ENCODE measurements around the gene NEDD8. TPM values are rescaled to one million over a fixed set of nuclear protein-coding genes. Genes with fewer than 3 reads are reported as not detected.

The NEDD8 gene
- total RNA-seq, 1 experiment from 2014 or later = 195 TPM

DNA sequence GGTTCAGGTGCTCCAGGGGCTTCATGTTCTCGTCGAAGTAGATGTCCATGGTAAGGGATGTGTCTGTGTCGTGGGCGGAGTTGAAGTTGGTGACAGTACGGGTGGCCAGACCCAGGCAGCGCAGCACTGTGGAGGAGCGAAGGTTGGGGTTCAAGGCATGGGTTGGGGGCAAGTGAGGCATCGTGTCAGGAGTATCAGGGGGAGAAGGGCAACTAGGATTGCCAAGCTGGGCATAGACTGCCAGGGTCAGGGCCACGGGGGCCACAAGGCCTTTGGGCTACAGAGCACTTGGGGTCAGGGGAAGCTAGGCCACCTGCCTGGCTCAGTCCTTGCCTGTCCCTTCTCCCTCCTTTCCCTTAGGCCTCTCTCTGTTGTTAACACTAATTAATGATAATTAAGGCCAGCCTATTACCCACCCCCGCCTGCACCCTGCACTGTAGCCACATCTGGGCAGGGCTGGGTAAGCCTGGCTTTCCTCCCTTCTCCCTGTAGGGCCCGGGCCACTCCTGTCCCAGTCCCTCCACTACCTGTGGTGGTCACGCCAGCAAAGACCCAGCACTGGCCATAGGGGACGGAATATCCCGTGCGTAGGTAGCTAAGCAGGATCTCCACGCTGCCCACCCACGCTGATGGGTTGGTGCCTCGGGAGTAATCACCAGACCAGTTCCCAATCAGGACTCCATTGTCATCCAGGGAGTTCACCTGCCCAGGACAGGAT lies 26.5 kb upstream of the NEDD8 start:
- Histone ChIP-seq H3K27me3 (ENCODE audit: control insufficient read depth, insufficient read depth, low read length) (no peaks in the 10 kb centered on the region), H3K36me3 (replicated peaks; ENCODE audit: control insufficient read depth, insufficient read depth, low read length) (no peaks in the 10 kb centered on the region), H3K4me3 (ENCODE audit: insufficient read depth, low read depth, low read length) (no peak overlapping the region)
- DNase-seq = no peak

DNA sequence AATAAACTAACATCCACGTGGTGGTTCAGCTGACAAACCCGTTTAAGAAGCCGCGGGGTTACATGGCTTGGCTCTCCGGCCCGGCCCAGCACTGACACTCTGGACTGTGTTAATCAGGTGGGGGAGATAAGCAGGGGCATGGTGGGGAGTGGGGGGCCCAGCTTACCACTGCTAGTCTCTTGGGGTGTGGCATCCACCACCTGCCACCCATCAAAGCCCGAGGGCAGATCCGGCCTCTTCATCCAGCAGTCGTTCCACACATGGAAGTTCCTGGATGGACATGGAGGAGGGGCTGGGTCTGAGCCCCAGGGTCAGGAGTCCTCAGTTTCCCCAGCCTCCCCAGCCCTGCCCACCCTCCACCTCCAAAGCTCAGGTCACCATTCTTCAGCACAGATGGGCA lies 26.0 kb upstream of the NEDD8 start:
- no peak for DNase-seq
- H3K36me3 ChIP-seq (replicated peaks; ENCODE audit: control insufficient read depth, insufficient read depth, low read length) = no peaks in the 10 kb centered on the region
- H3K27me3 ChIP-seq (ENCODE audit: control insufficient read depth, insufficient read depth, low read length) = no peaks in the 10 kb centered on the region
- no peak overlapping the region for H3K4me3 ChIP-seq (ENCODE audit: insufficient read depth, low read depth, low read length)

DNA sequence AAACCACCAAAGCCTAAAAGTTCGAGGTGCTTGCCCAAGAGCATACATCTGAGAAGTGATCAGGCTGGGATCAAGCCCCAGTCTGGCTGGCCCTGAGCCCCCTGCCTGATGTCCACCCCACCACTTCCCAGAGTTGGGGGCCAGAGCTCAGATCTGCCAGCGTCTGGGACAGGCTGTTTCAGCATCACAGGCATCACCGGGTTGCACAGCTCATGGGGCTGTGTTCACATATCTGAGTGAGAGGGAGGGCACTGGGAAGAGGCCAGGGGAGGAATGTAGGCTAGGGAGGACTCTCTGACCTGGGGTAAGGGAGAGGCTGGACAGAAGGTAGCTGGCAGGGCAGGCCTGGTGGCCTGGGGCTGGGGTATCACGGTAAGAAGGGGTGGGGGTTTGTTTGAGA lies 24.8 kb upstream of the NEDD8 start:
- no peaks in the 10 kb centered on the region for H3K27me3 ChIP-seq (ENCODE audit: control insufficient read depth, insufficient read depth, low read length)
- DNase-seq = no peak
- H3K36me3 ChIP-seq (replicated peaks; ENCODE audit: control insufficient read depth, insufficient read depth, low read length) = no peaks in the 10 kb centered on the region
- no peak overlapping the region for H3K4me3 ChIP-seq (ENCODE audit: insufficient read depth, low read depth, low read length)

DNA sequence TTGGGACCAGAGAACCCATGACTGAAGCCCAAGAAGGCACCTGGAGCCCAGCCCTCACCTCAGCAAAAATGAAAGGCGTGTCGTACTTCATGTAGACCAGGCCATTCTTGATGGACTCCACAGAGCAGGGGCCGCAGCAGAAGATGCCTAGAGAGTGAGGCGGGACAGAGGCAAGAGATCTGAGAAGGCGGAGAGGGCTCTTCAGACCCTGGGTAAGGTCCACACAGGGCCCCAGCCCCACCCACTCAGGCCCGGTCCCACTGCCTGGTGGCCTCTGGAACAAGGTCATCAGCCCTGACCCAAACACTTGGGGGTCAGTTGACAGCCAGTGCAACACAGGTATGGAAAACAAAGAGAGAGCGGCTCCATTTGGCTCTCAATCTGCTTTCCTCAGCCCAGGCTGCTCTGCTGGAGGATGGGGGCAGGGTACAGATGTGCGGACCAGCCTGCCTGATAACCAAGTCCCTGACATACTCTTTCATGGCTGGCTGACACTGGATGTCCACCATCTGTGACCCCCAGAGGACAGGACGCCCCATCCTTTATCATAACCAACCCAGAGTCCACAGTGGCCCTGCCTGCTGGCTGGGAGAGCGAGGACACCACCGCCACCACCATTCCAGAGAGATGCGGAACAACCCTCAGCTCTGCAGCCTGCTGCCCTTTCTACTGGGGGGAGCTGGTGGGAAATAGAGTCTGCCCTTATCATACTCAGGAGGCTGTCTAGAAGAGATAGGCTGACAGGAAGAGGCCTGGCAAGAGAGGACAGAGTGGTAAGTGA lies 24.0 kb upstream of the NEDD8 start:
- H3K27me3 ChIP-seq (ENCODE audit: control insufficient read depth, insufficient read depth, low read length) = no peaks in the 10 kb centered on the region
- no peak overlapping the region for H3K4me3 ChIP-seq (ENCODE audit: insufficient read depth, low read depth, low read length)
- no peak for DNase-seq
- no peaks in the 10 kb centered on the region for H3K36me3 ChIP-seq (replicated peaks; ENCODE audit: control insufficient read depth, insufficient read depth, low read length)

DNA sequence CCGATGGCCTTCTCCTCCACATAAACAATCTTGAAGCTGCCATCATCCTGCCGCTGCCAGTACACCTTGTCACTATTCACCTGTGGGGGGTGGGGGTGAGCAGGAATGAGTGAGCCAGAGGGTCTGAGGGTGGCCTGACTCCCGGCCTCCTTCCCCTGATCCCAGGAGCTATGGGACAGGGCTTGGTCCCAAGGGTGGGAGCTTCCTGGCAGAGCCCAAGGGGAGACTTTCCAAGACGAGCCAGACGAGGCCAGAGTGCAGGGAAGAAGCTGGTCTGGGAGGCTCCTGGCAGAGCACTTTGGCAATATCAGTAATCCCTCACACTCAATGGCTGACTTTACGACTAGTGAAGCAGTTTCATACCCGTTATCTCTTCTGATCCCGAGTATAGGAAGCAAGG lies 23.3 kb upstream of the NEDD8 start:
- Histone ChIP-seq H3K36me3 (replicated peaks; ENCODE audit: control insufficient read depth, insufficient read depth, low read length) (no peaks in the 10 kb centered on the region), H3K27me3 (ENCODE audit: control insufficient read depth, insufficient read depth, low read length) (no peaks in the 10 kb centered on the region), H3K4me3 (ENCODE audit: insufficient read depth, low read depth, low read length) (no peak overlapping the region)
- DNase-seq = no peak

DNA sequence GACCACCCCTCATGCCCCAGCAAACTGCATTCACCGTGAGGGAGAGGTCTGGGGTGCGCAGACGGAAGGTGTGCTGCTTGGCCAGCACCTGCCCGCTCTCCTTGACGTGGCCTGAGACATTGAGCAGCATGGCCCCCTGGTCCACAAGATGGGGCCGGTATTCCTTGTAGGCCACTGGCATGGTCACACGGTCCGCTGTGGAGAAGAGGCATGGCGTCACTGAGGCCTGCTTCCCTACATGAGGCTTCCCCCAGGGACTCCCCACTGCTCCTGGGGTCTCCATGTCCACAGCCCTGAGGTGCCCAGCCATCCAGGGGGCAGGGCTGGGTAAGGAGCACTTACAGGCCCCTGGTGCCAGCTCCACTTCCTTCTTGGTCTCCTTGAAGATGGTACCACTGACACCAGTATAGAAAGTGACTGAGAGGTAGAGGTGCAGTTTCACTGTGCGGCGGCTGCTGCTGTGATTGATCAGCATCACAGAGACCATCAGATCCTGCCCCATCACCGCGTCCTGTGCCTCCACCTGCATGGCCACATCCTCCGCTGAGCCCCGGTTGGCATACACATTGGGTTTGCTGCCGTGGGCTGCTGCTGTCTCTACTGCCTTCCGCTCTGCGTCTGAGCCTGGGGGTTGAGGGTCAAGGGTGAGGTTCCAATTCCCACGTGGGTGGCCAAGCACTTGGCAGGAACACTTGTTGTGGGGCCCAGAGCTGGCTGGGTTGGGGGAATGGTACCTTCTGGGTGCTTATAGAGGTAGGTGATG lies 22.6 kb upstream of the NEDD8 start:
- H3K4me3 ChIP-seq (ENCODE audit: insufficient read depth, low read depth, low read length) = no peak overlapping the region
- H3K27me3 ChIP-seq (ENCODE audit: control insufficient read depth, insufficient read depth, low read length) = no peaks in the 10 kb centered on the region
- DNase-seq = no peak
- no peaks in the 10 kb centered on the region for H3K36me3 ChIP-seq (replicated peaks; ENCODE audit: control insufficient read depth, insufficient read depth, low read length)

DNA sequence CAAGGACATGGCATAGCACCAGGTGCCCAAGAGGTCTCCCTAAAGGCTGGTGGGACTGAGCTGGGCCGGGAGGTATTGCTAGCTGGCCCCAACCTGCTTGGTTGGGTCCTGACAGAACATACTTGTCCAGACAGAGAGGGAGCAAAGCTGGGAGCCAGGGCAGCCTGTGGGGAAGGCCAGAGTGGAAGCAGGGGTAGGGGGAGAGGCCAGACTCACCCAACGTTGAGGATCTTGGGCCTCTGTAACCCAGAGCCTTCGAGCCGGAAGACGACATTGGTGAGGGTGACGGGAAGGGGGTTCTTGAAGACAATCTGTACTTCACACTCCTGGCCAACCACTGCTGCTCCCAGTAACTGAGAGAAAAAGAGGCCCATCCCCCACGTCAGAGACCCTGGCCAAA lies 21.8 kb upstream of the NEDD8 start:
- peak; percentile 16 for DNase-seq
- Histone ChIP-seq H3K4me3 (ENCODE audit: insufficient read depth, low read depth, low read length) (no peak overlapping the region), H3K36me3 (replicated peaks; ENCODE audit: control insufficient read depth, insufficient read depth, low read length) (no peaks in the 10 kb centered on the region), H3K27me3 (ENCODE audit: control insufficient read depth, insufficient read depth, low read length) (no peaks in the 10 kb centered on the region)

DNA sequence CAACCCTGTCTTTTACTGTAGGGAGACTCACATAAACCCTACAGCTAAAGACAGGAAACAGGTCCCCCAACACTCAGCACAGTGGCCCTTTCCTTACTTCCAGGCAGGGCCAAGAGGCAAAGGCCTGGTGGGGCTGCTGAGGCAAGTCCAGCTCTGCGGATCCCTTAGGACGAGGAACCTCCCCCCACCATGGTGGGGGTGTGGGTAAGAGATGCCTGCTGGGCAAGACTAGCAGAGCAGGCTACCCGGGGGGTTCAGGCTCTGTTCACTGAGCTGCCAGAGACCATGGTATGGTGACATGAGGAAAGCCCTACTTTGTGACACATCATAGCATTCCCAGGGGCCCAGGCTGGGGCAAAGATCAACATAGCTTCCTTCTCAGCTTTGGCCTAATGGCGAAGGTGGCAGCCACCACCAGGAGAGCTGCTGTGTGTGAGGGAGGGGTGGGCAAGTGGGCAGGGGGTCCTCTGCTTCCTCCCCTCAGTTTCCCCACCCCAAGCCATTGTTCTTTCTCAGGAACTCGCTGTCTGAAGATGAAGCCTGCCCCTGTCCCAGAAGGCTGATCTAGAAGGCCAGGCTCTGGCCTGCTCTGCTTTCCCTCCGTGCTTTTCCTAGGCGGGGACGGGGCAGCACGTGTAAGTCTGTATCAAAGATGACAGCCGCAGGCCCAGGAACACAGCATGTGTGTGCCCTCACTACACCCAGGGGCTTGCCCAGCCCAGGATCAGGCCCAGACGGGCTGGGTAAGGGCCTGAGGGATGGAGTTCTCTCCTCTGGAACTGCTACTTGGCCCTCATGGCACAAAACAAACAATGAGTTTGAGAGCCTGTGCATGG lies 20.3 kb upstream of the NEDD8 start:
- Histone ChIP-seq H3K27me3 (ENCODE audit: control insufficient read depth, insufficient read depth, low read length) (no peaks in the 10 kb centered on the region; the same call in 1 of the 2 replicates), H3K36me3 (replicated peaks; ENCODE audit: control insufficient read depth, insufficient read depth, low read length) (no peaks in the 10 kb centered on the region), H3K4me3 (ENCODE audit: insufficient read depth, low read depth, low read length) (no peak overlapping the region)
- peak; percentile 24 for DNase-seq

DNA sequence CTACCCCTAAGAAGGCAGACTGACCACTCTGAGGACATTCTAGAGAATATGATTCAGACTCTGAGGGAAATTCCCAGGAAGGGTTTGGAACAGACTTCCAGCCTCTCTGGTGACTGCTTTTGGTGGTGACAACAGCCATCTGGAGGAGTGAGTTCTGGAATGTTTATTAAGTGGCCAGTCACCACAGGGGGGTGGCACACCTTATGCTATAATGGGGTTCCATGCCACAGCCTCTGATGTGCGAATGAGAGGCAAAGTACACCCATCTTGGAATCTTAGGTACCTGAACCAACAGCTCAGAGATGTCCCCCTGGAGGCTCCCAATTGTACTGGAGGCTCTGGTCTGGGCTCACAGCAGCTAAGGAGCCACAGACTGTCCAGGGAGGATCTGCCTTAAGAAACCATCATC lies 19.7 kb upstream of the NEDD8 start:
- no peaks in the 10 kb centered on the region for H3K36me3 ChIP-seq (replicated peaks; ENCODE audit: control insufficient read depth, insufficient read depth, low read length)
- peak; percentile 48 for DNase-seq
- no peaks in the 10 kb centered on the region; the same call in 1 of the 2 replicates for H3K27me3 ChIP-seq (ENCODE audit: control insufficient read depth, insufficient read depth, low read length)
- H3K4me3 ChIP-seq (ENCODE audit: insufficient read depth, low read depth, low read length) = no peak overlapping the region

DNA sequence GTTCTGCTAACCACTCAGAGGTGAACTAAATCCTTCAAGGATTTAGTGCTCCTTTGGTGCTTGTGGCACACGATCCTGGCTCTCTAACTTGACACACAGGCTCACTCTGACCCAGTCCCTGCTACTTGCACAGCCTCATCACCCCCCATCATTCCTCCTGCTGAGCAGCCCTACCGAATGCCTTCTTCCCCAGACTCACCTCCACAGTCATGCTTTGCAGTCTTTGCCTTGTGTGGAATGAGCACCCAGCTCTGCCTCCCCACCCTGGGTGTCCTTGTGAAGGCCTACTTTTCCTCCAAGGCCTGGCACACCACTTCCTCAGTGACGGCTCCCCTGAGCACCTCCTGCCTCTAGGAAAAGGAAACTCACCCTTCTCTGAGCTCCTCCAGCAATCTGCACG lies 18.2 kb upstream of the NEDD8 start:
- peak; percentile 21 for DNase-seq
- H3K27me3 ChIP-seq (ENCODE audit: control insufficient read depth, insufficient read depth, low read length) = no peaks in the 10 kb centered on the region; the same call in 1 of the 2 replicates
- H3K4me3 ChIP-seq (ENCODE audit: insufficient read depth, low read depth, low read length) = no peak overlapping the region
- no peaks in the 10 kb centered on the region for H3K36me3 ChIP-seq (replicated peaks; ENCODE audit: control insufficient read depth, insufficient read depth, low read length)

DNA sequence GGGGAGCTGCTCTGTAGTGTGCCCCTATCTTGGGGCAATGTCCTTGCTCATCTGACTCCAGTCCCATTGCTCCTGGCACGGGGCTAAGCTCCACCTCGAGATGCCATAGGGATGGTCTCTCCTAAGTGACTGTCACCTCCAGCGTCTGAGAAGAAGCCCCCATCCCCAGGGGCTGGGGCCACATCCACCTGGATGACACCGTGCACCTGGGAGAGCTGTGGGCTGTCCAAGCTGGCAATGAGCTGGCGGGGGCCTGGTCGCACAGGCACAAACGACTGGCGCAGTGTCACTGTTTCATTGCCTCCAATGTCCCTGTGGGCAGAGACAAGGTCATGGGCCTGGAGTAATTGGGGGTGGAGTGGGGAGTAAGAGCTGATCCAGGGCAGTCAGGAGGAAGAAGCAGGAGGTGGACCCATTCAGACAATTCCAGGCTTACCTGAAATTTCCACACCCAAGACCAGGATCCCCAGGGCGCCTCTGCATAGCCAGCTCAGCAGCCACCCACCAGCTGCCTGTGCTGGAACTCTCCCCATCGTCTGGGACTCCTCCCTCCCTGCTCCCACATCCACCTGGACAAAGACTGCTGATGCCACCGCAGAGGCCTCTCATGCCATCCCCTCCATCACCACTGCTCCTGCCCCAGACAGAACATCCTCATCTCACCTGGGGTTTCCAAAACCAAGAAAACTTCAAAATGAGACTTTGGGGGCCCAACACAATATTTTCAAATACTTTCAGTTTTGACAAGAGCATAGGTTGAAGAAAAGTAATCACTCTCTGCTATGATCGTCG lies 17.3 kb upstream of the NEDD8 start:
- H3K4me3 ChIP-seq (ENCODE audit: insufficient read depth, low read depth, low read length) = no peak overlapping the region
- H3K27me3 ChIP-seq (ENCODE audit: control insufficient read depth, insufficient read depth, low read length) = no peaks in the 10 kb centered on the region; the same call in 1 of the 2 replicates
- H3K36me3 ChIP-seq (replicated peaks; ENCODE audit: control insufficient read depth, insufficient read depth, low read length) = no peaks in the 10 kb centered on the region
- DNase-seq = peak; percentile 27

DNA sequence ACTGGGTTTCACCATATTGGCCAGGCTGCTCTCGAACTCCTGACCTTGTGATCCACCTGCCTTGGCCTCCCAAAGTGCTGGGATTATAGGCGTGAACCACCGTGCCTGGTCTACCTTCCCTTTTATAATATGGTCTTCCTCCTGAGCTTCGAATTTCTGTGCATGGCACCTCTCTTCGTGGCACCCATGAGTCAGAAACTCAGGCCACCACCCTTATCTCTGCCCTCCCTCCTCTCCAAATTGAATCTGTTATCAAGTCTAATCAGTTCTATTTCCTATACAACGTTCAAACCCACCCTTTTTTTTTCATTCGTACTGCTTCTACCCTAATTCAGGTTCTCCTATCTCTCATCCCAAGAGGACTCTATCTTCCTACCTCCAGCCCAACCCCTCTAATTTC lies 15.3 kb upstream of the NEDD8 start:
- Histone ChIP-seq H3K4me3 (ENCODE audit: insufficient read depth, low read depth, low read length) (no peak overlapping the region), H3K36me3 (replicated peaks; ENCODE audit: control insufficient read depth, insufficient read depth, low read length) (no peaks in the 10 kb centered on the region), H3K27me3 (ENCODE audit: control insufficient read depth, insufficient read depth, low read length) (no peaks in the 10 kb centered on the region; the same call in 1 of the 2 replicates)
- DNase-seq = no peak

DNA sequence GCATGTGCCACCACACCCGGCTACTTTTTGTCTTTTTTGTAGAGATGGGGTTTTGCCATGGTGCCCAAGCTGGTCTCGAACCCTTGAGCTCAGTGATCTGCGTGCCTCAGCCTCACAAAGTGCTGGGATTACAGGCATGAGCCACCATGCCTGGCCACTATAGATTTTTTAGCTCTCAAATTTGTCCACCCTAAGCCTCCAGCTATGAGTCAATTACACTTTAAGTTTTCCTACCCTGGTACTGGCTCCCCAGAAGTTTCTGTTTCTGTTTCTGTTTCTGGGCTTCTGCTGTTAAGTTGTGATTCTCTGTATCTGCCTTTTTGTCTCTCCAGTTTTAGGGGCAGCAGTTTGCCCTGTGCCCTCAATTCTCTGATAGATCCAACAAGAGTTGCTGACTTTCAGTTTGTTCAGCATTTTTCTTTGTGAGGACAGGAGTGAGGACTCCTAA lies 14.6 kb upstream of the NEDD8 start:
- DNase-seq = no peak
- Histone ChIP-seq H3K27me3 (ENCODE audit: control insufficient read depth, insufficient read depth, low read length) (no peaks in the 10 kb centered on the region; the same call in 1 of the 2 replicates), H3K36me3 (replicated peaks; ENCODE audit: control insufficient read depth, insufficient read depth, low read length) (no peaks in the 10 kb centered on the region), H3K4me3 (ENCODE audit: insufficient read depth, low read depth, low read length) (no peak overlapping the region)

Data from H7 (cell line).